Amniotic epithelial cell (primary cell): ENCODE results near the gene GPATCH2L.
A peak's percentile ranks its signal among the peaks of the same experiment; 100 is the strongest.

Experiments
- DNase-seq: peaks from one replicate; pipeline ENCODE4 v3.0.0-alpha.2; 2010; ENCODE audit warnings: low read depth

Gene GPATCH2L

DNA sequence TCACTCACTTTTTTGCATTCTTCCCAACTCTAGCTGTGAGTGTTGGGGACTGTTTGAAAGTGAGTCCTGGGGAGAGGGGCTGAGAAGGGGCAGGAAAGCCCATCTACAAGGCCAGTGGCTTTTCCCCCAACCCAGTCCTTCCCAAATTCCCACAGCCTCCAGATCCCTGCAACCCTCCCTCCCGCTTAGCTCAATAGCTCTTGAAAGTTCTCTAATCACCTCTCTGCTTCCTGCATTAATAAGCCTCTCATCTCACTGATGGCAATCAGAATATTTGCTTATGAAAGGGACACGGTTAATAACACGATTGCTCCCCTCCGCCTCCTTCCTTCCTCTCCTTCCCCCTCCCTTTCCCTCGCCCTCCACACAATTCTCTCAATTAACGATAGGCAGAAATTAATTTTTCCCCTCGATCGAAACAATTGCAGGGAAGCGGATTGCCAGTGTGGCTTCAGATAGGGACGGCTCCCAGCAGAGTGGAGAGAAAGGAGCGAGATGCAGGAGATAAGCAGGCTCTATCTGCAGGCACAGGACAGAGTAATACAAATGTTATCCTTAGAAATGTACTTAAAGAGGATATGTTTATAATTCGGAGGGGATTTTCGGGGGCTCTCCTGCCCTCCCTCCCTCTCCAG lies 15.1 kb upstream of the GPATCH2L start:
- no peak for DNase-seq

DNA sequence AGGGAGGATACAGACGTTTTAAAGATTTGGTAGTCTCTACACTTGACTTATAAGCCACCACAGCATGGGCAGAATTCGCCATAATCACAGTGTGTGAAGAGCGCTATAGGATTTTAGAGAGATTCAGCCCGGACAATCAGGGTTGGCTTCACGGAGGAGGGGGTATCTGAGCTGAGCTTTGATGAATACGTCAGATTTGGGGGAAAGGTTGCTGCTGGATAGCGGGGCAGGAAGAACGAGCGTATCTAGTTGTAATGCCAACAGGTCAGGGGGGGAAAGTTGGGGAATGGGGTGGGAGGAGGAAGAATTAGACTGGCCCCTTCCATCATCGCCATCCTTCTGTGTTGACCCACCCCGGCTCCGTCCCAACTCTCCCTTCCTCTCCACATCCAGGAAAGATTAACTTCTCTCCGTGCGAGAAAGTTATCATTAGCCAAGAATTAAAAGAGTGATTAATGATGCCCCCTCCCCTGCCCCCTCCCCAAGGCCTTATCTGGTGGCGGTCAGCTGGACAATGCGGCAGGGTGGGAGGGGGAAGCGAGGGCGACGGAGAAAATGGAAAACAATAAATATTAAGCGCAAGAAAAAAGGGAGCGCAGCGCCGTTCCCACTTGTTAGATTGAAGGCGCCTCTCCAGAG lies 13.5 kb upstream of the GPATCH2L start:
- no peak for DNase-seq

DNA sequence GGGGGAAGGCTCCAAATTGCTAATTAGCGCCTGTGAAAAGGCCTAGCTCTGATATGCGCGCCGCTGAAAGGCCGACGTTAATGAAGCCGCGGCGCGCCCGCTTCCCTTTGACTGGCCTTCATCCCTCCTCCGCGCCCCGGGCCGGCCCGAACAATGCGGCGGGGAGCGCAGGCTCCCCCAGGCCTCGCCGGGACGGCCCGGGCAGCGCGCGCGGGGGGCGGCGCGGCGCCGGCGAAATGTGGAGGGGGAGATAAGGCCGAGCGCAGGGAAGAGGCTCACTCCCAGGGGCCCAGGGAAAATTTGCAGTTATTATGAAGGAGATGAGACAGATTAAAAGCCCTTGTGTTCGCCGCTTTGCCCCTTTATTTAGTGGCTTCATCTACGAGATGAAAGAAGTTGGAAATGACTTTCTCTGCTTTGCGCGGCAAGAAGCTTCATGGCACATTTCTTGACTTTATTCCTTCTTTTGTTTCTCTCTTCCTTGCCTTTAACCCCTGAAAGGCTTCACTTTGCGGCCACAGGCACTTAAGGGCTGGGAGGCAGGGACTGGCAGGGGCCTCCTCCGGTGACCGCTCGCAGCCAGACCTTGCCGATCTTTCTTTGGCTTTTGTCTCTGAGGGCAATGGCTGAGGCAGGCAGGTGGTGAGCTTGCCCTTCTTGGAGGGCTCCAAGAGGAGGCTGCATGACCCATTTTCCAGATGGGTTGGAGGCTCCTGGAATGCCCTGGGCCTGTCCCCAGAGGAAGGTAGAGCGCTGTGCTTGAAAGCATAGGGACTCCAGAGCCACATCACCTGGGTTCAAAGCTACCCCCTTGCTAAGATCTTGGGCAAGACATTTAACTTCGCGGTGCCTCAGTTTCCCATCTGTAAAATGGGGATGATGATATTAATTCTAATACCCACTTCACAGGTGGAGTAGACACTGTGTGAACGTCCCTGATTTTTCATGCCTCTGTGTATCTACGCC lies 12.7 kb upstream of the GPATCH2L start:
- DNase-seq, result no peak

DNA sequence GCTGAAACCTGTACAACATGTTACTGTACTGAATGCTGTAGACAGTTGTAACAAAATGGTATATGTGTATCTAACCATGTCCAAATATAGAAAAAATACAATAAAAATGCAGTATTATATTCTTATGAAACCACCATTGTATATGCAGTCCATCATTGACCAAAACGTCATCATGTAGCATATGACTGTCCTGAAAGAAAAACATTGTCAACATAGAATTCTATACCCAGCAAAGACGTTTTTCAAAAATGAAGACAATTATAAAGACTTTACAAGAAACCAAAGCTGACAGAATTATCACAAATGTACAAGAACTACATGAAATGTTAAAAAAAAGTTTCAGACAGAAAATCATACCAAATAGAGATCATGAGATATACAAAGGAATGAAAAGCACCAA lies 8.1 kb upstream of the GPATCH2L start:
- DNase-seq, result no peak

DNA sequence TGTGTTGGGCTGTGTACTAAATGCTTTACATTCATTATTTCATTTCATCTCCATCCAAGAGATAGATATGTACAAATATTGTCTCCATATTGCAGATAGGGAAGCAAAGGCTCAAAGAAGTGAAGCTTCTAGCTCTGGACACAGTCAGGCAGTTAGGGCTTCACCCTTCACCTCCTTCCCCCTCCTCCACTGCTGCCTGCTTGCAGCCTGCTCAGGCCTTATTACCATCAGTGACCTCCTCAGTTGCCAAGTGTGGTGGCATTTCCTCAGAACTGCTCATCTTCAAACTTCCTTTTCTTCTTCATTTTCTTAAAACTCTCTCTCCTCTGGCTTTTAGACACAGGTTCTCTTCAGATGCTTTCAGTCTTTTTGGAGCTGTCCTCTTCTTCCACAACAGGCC lies 4.7 kb upstream of the GPATCH2L start:
- DNase-seq, result no peak

DNA sequence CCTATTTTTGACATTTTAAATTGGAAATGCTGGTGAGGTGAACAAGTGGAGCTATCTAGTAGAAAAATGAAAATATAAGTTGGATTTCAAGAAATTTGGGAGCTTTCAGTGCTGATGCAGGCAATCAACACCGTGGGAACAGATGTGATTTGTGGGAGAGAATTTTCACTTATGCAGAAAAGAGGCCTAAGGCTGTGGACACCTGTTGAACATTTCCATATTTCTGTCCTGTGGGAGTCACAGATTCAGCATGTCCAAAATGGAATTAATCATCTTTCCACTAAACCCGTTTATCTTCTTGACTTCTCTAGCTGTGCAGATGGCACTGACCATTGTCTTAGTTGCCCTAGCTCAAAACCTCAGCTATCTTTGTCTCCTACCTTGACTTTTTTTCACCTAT lies 2.5 kb upstream of the GPATCH2L start:
- no peak for DNase-seq

DNA sequence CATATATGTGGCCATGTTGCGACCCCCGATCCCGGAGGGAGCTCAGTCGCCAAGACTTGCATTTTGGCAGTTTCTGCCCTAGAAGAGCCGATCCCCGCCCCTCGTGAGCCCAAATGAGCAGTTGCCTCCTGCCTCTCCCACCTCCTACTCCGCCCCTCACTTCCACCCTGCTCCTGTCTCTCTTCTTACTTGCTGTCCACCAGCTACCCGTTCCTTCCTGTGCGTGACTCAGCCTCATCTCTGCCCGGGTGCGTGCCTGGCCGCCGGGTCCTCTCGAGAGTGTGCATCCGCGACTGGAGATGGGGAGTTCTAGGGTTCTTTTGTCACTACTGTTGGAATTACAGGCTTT lies 585 bp downstream of the GPATCH2L start:
- DNase-seq, result peak; percentile 80

DNA sequence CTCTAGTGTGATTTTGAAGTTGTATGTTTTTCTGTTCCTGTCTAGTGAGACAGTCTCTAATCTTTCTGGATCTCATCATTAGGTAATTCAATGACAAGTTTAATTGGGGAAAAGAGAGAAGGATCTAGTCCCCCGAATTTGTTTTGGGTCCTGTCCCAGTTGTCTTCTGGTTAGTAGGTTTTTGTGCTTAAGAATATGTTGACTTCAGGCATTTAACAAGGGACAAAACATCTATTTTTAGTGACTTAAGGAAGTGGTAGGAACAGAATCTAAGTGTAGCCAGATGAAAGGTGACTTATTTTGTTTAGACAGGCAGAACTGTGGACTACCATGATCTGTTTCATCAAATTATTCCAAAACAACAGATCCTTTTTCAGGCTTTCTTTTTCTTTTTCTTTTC lies 2.2 kb downstream of the GPATCH2L start:
- no peak for DNase-seq

DNA sequence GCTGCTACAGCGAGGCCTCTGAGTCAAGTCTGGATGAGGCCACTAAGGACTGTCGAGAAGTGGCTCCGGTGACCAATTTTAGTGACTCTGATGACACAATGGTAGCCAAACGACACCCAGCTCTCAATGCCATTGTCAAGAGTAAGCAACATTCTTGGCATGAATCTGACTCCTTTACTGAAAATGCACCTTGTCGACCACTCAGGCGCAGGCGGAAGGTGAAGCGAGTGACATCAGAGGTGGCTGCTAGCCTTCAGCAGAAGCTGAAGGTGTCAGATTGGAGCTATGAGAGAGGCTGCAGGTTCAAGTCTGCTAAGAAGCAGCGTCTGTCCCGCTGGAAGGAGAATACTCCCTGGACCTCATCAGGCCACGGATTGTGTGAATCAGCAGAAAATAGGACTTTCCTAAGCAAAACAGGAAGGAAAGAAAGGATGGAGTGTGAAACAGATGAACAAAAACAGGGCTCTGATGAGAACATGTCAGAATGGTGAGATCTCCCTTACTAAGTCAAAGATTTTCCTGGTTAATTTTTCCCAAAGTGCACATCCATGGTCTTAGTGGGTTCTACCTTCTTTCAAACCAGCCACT lies 2.9 kb downstream of the GPATCH2L start:
- no peak for DNase-seq

DNA sequence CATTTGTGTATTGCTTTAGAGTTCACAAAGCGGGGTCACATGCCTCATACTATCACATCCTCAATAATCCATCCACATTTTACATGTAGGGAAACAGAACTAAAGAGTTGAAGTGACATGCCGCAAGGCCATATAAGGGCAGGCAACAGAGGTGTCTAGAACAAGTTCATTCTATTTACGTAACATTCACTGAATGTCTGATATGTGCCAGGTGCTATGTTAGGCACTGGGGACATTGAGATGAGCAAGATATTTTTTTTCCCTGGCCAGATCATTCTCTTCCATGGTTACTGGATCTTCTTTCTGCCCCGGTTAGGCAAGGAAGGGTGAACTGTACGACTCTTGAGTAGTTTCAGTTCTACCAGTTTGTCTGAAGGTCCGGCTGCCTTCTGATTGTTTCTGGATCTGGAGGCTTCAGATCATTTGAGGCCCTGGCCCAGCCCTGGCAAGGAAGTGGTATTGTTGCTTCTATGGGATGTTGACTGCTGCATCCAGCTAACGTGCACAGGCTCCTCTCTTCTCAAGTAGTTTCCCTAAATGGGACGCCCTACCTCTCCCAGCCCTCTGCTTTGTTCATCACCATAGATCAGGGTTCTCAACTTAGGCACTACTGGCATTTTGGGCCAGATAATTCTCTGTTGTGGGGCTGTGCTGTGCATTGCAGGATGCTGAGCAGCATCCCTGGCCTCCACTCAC lies 12.1 kb downstream of the GPATCH2L start:
- DNase-seq, result no peak

DNA sequence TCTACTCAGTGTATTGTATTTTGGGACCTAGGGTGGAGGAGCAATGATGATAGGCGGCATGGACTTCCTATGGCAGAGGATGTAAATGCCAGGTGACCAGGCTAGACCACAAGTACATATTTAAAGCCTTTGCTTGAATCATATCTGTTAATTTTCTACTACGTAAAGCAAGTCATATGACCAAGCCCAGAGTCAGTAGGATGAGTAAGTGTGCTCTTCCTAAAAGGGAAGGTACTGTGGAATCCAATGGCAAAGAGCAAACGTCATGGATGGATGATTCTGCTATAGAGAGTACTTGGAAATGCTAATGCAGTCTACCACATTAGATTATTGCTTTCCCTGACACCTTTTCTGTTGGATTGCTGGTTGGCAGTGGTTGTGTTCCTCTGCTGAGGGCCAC lies 16.8 kb downstream of the GPATCH2L start:
- DNase-seq, result peak; percentile 7

DNA sequence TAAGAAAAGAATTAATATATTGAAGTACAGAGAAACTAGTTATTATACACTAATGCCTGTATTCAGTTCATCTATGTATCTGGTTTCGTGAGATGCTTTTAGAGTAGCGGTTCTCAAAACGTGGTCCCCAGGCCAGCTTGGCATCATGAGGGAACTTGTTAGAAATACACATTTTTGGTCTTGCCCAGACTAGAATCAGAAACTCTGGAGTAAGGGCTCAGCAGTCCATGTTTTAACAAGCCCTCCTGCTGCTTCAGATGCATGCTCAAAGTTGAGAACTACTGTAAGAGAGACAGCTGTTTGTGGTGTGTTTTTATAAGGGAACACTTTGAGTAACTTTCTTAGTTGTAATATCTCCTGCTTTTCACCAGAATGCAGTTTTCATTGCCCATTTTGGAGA lies 18.1 kb downstream of the GPATCH2L start:
- no peak for DNase-seq

DNA sequence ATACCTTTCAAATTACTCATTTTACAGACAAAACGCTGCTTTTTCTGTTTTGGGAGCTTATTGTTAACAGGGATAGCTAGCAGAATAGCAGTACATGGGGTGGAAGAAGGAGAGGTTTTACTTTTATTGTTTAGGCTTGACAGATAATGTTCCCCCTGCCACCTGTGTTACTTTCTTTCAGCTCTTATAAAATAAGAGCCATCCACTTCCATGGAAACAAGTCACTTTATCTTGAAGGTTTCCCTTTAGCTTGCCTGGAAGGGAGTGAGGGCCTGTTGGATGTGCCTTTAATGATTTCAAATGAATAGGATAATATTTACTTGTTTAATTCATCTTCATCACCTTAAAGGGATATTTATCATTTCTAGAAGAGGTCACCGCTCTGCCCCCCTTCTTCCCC lies 23.3 kb downstream of the GPATCH2L start:
- DNase-seq, result no peak

DNA sequence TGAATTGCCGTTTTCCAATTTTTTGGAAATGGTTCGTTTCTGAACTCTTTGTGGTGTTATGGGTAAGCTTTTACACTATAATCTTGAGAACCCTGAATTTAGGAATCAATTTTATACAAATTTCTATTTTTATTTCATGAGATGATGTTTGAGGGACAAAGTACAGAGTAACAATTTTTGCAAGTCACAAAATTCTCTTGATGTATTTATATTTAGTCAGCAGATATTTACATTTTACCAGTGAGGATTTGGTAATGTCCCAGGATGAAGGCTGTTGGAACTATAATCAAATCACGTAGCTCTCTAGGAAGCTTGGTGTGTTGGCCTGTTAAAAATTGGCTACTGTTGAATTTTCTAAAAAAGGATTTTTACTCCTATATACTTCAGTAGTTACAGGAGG lies 24.2 kb downstream of the GPATCH2L start:
- DNase-seq, result no peak

DNA sequence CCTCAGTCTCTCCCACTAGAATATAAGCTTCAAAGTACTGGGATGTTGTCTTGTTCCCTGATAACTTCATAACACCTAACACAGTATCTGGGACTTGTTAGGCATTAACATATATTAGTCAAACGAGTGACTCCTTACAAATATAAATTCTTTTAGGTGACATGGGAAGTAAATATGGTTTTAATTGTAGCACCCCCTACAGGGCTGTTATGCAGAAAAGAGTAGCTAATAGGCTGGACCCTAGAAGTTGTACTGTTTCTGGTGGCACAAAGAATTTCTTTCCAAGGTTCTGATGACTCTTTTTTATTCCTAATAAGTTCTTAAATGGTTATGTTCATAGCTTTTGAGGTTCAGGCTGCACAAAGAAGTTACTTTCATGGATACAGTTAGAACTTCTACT lies 29.8 kb downstream of the GPATCH2L start:
- DNase-seq, result peak; percentile 8

DNA sequence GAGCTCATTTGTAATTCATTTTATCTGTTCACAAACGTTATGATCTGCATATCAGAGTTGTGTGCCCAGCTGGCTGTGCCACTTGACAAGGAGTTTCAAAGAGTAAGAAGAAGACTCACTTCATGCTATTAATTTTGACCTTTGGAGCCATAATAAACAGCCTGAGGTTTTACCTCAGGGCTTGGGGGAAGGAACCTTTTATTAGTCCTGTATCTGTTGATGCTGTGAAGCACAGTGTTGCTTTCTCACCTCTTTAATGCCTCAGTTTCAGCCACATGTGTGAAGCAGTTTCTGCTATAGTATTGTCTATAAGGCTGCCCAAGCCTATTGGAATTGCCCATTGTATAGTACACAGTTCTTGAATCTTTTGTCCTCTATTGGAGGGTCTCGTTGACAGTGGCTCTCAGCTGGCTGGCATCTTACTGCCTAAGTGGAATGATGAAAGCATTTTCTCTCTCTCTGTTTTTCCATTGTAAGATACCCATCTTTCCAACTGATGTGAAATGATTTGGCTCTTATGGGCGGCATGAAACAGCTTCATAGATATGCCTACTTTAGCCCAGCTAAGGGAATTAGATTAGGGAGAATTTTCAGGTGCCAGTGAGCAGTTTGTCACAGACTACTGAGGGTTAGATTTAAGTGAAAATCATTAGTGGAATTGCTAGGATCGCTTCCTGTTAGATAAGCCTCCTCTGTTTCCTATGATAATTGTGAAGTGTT lies 34.7 kb downstream of the GPATCH2L start:
- no peak for DNase-seq

DNA sequence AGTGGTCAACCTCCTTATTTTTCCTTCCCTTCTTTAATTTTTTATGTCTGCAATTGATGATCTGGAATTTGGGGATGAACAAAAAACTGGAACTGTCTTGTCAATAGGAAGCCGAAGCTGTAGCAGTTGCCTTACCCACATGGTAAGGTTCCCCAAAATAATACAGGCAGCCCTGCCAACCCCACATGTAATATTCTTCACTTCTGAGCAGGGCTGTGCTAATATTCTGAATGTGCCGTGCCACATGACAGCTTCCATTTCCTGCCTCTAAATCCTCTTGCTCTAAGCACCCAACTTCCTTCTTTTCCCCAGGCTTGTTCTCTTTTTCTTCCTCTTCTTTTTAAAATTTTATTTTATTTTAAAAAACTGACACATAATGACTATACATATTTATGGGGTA lies 39.6 kb downstream of the GPATCH2L start:
- DNase-seq, result no peak

DNA sequence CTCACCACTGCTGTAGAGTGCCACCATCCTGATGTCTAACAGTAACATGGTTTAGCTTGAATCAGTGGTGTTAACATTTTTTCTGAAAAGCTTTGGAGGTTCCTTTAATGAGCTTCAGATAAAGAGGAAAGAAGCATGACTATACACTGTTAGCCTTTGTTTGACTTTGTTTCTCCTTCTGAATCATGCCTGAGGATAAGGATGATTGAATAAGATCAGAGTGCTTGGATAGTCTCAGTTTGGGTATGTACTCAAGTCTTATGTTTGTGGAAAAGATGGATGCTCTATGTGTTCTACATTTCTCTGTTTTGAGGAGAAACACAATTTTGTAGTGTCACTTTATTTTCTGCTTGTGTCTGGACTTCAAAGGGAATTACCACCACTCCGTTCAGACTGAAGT lies 42.0 kb downstream of the GPATCH2L start:
- DNase-seq, result peak; percentile 13

DNA sequence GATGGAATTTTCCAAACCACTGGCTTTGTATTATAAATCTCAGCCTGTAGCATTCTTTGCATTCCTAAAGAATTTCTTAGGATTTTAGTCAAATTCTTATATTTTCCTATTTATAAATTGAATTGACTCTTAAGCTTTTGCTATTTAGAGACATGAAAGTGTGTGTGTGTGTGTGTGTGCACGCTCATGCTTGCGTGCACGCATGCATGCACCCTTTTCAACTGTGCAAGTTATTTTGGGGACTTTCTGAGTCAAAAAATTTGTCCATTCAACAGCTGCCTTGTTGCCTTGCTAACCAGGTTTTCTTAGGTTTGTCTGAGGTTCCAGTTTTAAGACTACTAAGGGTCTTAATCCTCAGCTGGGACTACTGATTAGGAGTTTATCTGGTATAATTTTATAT lies 42.6 kb downstream of the GPATCH2L start:
- no peak for DNase-seq

DNA sequence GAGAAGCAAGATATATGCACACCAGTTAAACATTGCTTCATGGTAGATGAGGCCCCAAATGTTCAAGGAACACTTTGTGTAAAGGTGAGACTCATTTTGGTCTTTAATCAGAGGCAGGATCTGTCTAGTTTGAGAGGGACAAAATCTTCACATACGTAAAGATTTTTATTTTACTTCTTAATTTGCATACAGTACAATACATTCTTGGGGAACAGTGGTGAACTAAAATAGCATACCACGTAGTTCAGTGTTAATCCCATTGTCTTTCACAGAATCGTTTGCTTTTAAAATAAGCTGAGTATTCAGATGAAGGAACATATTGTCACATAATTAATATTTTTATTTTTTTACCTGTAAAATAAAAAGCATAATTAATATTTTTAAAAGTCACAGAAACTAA lies 43.3 kb downstream of the GPATCH2L start:
- DNase-seq, result no peak

DNA sequence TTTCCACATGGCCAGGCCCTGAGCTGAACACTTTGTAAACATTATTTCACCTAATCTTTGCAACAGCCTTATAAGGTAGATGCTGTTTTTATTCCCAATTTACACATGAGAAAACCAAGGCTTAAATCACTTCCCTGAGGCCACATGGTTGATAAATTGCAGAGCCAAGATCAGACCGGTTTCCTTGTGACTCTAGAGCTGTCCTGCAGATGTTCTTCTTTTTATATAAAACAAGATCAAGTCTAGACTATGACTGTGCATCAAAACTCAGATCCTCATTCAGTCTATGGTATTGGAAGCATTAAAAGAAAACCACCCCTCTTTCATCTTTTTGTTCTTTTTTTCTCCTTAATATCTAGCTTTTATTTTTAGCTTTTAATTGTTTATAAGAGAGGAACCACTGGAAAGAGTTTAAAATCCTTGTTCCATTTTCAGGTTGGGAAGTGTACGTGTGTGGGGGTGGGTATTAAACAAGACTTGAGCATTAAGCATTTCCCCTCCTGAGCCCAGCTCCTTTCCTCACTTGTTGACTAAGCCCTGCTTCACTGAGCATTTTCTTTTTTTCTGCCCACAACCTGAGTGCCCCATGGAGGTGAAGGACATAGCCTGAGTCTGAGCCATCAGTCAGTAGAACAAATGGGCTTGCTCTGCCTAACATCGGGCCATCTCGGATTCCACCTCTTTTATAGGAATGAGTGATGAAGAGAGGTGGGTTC lies 45.4 kb downstream of the GPATCH2L start:
- DNase-seq, result no peak
